CD4-positive, alpha-beta T cell treated with Interleukin-12 subunit alpha and Interleukin-12 subunit beta, for 1 hour (primary cell): ENCODE results near the gene GAGE10.
"Not testable (repeated sequence)": the region's sequence is repeated elsewhere in the genome, so short reads cannot be mapped to it uniquely, and the experiment has no call there.

ENCODE experiments used
- DNase-seq: peaks from one replicate; pipeline ENCODE4 v3.0.0-alpha.2; 2020

GAGE10 gene

GRCh38 chrX:49330421-49330820, 27.0 kb downstream of the GAGE10 start:
- not testable (repeated sequence) for DNase-seq

GRCh38 chrX:49331282-49331681, 27.8 kb downstream of the GAGE10 start, which contains the start of gene GAGE13:
GAGE13 (plus strand) TSS chrX:49331582; CDS start chrX:49332738, 1,156 bp downstream.
- DNase-seq = not testable (repeated sequence)

- not testable (repeated sequence) for DNase-seq
Measured at GRCh38 chrX:49331841-49332240, 28.4 kb downstream of the GAGE10 start.

- not testable (repeated sequence) for DNase-seq
Measured at GRCh38 chrX:49341449-49341848, 38.0 kb downstream of the GAGE10 start.

- not testable (repeated sequence) for DNase-seq
Measured at GRCh38 chrX:49344496-49345175, 41.2 kb downstream of the GAGE10 start.

GRCh38 chrX:49345402-49345801, 42.0 kb downstream of the GAGE10 start:
- not testable (repeated sequence) for DNase-seq

- not testable (repeated sequence) for DNase-seq
Measured at GRCh38 chrX:49346150-49346549, 42.7 kb downstream of the GAGE10 start.
